Daoy (cell line): Measurements from ENCODE around the gene EXD3. TPM values are rescaled to one million over a fixed set of nuclear protein-coding genes. Genes with fewer than 3 reads are reported as not detected.
"Not testable (repeated sequence)": the region's sequence is repeated elsewhere in the genome, so short reads cannot be mapped to it uniquely, and the experiment has no call there.

Source experiments
- DNase-seq: peaks from one replicate; pipeline ENCODE4 v3.0.0-alpha.2; 2015; ENCODE audit warnings: low read depth
- total RNA-seq: library from RNA; depleted of rRNA; stranded (reverse); fragments of >200 nt; shearing (Covaris generic); gene quantifications from 2 replicates; pipeline ENCODE4 v1.2.3, GENCODE V29; 2014

EXD3 gene
- total RNA-seq, 1 experiment from 2014 or later, result 2.3 TPM

DNA sequence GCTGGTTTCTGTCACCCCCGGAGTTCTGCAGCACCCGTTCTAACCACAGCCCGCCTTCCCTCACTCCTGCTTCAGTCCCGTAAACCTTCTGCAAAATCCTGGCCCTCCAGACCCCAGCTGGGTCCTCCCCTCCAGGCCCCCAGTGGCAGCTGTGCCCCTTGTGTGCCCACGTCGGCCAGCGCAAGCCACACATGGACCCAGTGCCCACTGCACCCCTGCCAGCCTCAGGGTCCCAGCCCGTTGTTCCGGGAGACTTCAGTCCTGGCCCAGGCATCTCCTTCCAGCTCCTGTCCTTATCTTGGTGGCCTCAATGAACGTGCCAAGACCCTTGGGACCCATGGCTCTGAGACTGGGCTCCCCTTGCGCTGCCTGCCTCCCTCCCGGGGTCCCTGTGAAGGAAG, 43.2 kb downstream of the EXD3 start:
- no peak for DNase-seq

DNA sequence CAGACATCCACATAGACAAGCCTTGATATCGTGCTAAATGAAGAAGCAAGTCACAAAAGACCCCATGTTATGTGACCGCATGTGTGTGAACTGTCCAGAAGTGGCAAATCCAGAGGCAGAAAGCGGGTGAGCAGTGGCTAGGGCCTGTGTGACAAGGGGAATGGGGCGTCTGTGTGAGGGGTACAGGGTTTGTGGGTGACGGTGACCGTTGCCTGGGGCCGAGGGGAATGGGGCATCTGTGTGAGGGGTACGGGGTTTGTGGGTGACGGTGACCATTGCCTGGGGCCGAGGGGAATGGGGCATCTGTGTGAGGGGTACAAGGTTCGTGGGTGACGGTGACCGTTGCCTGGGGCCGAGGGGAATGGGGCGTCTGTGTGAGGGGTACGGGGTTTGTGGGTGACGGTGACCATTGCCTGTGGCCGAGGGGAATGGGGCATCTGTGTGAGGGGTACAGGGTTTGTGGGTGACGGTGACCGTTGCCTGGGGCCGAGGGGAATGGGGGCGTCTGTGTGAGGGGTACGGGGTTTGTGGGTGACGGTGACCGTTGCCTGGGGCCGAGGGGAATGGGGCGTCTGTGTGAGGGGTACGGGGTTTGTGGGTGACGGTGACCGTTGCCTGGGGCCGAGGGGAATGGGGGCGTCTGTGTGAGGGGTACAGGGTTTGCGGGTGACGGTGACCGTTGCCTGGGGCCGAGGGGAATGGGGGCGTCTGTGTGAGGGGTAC, 44.1 kb downstream of the EXD3 start:
- DNase-seq, result not testable (repeated sequence)

DNA sequence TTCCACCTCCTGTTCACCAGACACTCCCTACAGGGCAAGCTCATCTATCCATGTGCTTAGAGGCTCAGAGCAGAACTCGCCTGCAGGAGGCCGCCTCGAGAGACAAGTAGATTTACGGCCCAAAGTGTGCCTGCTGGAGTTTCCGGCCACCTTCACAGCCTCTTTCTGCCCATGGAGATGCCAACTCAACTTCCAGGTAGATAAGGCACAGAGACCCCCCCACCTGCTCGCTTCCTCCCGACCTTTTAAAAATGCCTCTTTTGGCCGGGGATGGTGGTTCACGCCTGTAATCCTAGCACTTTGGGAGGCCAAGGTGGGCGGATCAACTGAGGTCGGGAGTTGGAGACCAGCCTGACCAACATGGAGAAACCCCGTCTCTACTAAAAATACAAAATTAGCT, 46.6 kb downstream of the EXD3 start:
- DNase-seq, result no peak

DNA sequence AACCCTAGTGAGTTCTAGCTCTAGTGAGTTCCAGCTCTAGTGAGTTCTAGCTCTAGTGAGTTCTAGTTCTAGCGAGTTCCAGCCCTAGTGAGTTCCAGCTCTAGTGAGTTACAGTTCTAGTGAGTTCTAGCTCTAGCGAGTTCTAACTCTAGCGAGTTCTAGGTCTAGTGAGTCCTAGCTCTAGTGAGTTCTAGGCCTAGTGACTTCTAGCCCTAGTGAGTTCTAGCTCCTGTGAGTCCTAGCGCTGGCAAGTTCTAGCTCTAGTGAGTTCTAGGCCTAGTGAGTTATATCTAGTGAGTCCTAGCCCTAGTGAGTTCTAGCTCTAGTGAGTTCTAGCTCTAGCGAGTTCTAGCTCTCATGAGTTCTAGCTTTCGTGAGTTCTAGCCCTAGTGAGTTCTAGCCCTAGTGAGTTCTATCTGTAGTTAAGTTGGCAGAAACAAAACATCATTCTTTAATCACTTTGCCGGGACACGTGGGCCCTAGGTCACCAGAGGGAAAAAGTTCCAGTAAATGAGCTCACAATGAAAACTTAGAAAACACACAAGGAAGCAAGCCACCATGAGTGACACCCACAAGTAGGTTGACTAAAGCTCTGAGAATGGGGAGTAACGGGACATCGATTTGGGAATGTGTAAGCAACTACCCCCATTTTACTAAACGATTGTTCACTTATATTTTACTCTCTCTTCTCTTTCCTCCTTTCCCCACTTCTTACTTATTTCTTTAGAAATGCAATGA, 47.5 kb downstream of the EXD3 start:
- no peak for DNase-seq

DNA sequence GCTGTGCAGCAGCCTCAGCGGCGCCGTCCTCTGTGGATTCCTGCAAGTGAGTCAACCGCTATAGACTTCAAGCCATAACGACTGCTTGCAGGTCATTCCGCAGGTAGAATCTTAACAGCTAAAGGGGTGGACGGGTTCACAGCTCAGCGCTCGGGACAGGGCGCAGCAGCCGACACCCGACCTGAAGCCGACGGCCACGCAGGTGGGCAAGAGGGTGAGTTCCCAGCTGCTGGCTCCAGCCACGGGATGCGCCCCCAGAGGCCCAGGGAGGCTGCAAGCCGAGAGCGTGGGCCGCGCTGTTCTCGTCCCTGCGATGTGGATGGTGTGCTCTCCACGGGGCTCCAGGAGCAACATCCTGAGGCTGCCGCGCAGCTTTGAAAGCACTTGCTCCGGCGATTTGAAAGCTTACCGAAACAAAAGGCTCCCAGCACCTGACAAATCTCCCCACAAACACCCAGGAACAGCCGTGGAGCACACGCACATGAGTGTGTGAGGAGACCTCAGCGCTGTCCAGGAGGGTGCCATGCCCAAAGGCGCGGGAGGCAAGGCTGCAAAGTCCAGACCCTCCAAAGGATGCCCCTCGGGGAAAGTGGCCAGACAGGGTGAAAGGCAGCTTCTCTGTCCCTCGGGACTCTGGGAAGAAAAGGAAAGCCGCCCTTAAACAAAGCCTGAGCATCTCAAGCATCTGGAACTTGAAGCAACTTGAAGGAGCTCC, 48.7 kb downstream of the EXD3 start:
- DNase-seq, result no peak

DNA sequence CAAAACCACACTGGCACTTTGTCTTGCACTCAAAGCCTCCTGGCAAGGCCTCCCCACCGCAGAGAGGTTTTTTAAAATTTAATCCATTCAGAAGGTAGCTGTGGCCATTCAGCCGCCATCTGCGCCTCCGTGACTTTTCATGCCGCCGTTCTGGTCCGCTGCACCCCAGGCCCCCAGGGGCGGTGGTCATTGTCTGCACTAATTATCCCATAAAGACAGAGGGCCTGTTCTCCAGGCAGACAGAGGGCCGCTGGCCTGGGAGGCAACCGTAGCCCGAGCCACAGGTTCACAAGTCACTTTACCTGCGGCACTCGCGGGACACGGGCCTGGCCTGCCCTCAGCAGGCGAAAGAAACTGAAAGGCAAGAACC, 49.4 kb downstream of the EXD3 start:
- no peak for DNase-seq

DNA sequence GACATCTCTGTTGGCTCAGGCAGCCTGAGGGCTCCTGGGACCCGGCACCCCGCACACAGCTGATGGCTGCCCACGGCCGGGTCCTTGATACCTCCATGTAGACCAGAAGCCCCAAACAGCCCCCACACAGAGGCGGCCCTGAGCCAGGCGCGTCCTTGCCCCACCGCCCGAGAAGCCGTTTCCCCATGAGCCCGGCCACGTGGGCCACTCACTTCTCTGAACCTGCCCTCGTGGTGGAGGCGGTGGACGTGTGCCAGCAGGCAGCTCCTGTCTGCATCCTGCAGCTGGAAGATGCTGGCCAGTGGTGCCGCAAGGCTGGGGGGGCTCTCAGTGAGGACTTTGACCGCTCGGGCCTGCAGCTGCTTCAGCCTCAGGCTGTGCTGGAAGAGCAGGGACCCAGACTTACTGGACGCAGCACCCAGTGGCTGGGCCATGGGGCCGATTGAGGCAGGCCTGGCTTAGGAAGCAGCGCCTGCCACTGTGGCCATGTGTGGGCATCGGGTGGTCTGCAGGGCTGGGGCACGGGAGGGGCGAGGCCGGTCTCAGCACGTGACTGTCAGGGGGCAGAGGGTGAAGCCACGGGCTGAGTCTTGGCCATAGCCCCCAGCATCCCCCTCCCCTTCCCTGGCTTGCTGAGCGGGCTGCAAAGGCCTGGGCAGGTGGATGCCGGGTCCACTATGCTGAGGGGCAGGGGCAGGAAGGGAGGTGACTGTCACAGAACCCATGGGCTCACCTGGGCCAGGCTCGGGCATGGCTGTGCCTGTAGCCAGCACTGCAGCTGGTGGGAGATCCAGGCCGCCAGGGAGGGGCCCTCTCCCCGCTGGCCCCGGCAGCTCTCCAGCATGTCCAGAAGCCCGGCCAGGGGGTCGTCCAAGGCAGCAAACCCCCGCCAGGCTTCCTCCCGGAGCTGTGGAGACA, 50.0 kb downstream of the EXD3 start:
- DNase-seq, result no peak

DNA sequence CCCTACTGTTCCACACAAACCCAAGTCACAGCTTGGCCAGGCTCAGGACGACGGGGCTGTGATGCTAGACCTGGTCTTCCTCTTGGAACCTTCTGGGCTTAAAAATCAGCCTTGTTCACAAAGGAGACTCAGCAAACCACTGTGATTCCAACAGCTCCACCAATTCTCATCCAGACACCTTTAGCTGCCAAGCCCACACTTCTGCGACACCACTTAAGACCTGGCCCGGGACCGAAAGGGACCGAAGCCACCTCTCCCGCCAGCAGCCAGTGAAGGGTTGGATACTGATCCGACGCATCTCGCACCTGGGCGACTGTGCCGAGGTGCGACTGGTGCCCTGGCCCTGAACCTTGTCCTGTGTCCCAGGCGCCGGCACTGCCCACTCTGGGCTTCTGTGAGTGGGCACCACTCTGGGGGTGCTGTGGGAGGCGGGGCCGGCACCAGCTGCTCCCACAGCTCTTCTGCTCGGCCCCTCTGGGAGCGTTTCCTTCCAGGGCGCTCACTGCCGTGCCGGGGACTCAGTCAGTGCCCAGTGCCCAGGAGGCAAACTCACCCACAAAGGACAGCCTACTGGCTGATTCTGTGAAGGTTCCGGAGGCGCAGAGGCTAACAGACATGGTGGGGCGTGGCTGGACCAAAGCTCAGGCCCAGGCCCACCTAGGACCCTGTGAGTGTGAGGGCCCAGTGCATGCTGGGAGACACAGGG, 50.9 kb downstream of the EXD3 start:
- no peak for DNase-seq

DNA sequence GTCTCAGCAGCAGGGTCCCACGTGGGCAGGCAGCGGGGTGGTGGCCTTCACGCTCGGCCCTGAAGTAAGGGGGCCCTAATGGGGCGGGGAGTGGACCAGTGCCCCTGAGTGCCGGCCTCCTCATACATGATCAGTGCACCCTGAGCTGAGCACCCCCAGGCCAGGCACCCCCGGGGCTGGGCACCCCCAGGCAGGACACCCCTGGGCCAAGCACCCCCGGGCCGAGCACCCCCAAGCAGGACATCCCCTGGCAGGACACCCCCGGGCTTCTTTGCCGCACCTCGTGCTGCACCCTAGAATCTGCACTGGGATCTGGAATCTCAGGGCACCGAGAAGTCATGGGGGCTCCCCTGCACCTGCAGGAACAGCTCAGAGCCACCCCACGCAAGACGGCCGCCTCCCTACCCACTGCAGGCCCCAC, 51.4 kb downstream of the EXD3 start:
- no peak for DNase-seq

DNA sequence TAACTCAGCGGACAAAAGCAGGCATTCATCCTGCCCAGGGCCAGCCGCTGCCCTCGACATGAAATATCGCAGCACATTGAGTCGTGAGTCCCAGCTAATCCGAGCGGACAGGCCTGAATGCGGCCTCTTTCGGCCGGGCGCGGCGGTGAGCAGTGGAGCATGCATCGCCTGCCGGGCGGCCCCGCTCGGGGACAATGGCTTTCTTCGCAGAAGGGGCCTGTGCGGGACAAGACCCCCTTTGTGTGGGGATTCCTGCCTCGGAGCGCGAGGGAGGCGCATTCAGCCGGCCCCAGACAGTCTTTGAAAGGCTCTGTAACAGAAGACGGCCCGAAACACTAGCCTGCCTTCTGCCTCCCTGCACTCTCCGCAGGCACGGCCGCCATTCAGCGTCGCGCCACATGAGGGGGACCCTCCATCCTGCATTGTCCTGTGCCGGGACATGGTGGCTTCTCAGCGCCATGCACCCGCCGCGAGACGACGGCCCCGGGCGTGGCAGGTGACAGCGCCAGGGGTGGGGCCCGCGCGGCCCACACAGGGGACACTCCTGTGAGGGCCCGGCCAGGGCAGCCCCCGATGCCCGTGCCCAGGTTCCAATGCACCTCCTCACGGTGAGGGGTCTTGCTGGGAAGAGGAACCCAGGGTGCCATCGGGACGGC, 52.0 kb downstream of the EXD3 start:
- DNase-seq, result no peak

DNA sequence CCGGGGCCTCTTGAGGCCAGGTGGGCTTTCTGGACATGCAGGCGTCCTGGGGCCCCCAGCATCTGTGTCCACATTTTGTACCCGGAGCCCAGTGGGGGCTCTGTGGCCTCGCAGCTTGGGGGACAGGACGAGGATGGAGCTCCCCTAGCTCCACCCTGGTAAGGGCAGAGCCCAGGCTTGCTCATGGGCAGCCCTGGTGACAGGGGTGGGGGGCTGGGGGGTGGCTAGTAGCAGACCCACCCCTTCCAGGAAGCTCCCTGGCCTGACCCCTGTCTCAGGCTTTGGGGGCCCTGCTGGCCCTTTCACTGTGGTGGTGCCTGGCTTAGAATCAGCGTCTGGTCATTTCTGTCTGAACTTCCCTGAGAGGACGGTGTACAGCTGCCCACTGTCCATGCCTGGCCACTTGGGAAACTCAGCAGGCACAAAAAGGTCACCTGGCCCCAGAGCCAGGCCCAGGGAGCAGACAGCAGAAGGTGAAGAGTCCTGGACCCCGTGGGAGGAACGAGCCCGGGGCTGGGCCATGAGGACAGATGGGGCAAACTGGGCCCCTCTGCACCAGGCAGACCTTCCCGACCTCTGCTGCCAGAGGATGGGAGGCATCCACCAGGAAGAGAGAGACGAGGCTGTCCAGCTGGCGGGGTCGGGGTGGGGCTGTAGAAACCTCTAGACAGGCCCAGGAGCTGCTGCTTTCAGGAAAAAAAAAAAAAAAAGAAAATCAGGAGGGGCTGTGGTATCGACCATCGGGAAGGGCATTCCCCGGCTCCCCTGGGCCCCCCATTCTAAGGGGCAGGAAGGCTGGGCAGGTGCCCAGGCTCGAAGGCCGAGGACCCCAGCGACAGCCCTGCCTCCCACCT, 52.8 kb downstream of the EXD3 start:
- no peak for DNase-seq

DNA sequence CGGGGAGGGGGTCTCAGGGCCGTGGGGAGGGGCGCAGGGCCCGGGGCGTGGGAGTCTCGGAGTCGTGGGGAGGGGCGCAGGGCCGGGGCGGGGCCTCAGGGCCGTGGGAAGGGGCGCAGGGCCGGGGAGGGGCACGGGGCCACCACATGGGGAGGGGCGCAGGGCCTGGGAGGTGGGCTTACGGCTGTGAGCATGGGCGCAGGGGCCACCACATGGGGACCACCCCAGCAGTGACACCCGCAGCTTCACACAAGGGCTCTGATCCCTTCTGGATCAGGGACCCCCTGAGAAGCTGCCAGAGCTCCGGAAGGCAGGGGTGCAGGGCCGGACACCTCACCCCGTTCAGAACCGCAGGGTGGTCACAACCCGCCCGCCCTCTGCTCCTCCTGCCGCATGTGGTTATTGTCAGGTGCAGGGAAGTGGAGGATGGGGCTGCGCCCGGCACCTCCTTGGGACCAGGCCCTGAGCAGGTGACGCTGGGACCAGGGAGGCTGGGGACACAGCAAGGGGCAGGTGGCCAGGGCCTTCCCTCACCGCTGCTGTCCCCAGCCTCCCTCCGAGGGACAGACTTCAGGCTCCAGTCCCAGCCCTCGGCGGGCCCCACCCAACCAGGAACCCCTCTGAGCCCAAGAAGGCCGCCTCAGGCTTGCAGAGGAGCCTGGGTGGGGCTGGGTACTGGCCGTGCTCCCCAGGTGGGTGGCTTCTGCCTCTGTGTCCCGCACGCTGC, 53.7 kb downstream of the EXD3 start:
- no peak for DNase-seq

DNA sequence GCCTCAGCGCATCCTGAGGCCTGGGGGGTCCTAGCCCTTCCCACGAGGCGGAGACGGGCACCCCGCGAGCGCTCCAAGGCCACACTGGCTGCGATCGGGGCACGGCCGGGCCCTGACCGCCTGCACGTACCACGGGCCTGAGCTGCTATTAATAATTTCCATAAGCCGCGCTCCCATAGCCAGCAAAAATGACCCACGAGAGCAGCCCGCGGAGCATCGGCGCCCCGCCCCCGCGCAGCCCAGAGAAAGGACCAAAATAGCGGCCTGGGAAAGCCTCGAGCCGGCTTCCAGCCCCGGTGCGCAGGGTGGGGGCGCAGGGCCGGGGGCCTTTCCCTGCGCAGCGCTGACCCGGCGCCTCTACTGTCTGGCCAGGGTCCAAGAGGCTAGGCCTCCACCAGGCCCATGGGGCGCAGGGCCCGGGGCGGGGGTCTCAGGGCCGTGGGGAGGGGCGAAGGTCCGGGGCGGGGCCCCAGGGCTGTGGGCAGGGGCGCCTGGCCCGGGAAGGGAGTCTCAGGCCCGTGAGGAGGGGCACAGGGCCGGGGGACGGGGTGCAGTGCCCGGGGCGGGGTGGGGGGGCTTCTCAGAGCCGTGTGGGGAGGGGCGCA, 54.4 kb downstream of the EXD3 start:
- no peak for DNase-seq

DNA sequence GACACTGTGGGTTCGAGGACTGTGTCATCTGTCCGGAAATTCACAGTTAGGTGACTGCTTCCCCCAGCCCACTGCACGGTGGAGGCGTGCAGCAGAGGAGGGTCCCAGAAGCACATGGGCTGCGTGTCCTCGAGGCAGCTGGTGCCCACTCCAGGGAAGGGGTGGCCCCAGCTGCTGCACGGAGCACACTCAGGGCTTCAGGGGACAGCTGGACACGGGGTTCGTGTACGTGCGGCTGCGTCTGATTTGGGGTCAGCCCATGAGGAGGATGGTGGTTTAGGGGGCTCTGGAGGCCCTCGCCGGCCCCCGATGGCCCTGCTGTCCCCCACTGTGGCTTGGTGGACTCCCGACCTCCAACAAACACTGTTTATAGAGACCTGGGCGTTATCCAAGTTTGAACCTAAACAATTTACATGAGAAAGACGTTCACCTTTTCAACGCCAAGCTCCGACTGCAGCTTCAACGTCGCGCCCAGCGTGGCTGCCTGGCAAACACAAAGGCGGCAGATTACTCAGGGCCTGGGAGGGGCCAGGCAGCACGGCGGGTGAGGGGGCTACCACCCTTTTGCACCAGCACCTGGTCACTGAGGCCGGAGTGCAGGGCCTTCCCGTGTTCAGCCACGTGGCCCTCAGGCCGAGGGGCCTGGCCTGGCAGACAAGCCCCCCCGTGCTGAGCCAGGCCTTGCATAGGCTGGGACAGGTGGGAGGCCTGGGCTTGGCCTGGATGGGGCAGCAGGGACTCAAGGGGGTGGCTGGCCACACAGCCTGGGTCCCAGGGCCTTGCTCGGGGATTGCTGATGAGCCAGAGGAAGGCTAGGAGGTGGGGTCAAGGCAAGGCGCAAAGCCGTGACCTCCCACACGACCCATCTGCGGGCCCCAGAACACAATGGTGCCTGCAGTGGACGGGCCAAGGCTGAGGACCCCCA, 55.2 kb downstream of the EXD3 start:
- no peak for DNase-seq

DNA sequence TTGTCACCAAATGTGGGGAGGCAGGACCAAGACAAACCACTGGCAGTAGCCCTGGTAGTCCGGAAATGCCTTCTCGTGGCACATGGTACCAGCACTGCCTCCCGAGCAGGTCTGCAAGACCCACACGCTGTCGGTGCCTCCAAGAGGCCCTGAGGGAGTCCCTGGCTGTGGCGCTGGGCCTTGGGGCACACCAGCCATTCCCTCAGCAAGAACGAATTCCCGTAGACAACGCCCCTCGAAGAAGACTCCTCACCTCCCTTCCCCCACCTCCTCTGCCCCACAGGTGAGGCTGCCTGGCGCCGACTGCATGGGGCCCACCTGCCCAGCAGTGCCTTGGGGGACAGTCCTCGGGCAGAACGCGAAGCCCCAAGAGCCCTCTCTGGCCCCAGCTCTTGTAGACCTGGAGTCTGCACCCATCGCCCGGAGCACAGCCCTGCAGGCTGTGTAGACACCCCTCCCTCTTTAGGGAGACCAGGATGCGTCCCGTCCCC, 56.0 kb downstream of the EXD3 start:
- no peak for DNase-seq

DNA sequence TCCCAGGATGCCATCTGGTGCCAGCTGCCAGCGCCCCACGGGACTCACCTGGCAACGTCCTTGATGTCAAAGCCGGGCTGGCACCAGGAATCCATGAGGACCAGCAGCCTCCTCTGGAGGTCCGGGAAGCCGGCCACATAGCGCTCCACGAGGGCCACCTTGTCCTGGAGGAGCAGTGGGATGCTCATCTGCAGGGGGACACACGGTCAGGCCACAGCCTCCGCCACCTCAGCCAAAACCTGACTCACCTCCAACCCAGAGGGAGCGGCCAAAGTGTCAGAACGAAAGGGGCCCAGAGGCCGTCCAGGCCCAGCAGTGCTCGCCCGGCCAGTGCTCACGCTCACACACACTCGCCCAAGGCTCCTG, 56.5 kb downstream of the EXD3 start:
- DNase-seq, result no peak
